Natural killer cell (primary cell): ENCODE results near the gene S1PR2. TPM values are rescaled to one million over a fixed set of nuclear protein-coding genes. Genes with fewer than 3 reads are reported as not detected.

Experiments
- ATAC-seq, 3 donors: fragments of 150-1000 bp in 2 of 3; fragments of 200-7000 bp in 1 of 3; cut with Tn5 transposase; 1 replicate in 1 of 3; 2 replicates in 2 of 3; pipeline ENCODE4 v1.10.0; 2021; ENCODE audit warnings: mild to moderate bottlenecking in 2 of 3, moderate library complexity in 2 of 3
- DNase-seq, 2 donors: peaks; one replicate each; pipeline versions ENCODE4 v3.0.0 to v3.0.0-alpha.2; 2013 to 2021; ENCODE audit warnings: mixed read lengths in 1 of 2
- H3K27ac ChIP-seq: one replicate; pipeline ENCODE4 v1.5.1; 2013; ENCODE audit warnings: mild to moderate bottlenecking, low read length
- H3K27me3 ChIP-seq: one replicate; pipeline ENCODE4 v1.6.1; 2013; ENCODE audit warnings: low read length; ENCODE audit not compliant: control insufficient read depth, insufficient read depth
- H3K36me3 ChIP-seq: one replicate; pipeline ENCODE4 v1.6.1; 2013; ENCODE audit warnings: low read length; ENCODE audit not compliant: control insufficient read depth, insufficient read depth
- H3K4me1 ChIP-seq: one replicate; pipeline ENCODE4 v1.6.1; 2013; ENCODE audit warnings: low read length; ENCODE audit not compliant: control insufficient read depth, insufficient read depth
- H3K4me3 ChIP-seq: one replicate; pipeline ENCODE4 v1.5.1; 2013; ENCODE audit warnings: low read length
- H3K9me3 ChIP-seq: one replicate; pipeline ENCODE4 v1.6.1; 2013; ENCODE audit warnings: low read length; ENCODE audit not compliant: control insufficient read depth, insufficient read depth
- H3K27ac Mint-ChIP-seq, 2 donors: one replicate each; pipeline ENCODE4 v1.8.0; 2022; ENCODE audit warnings: mild to moderate bottlenecking in 2 of 2, mixed read lengths in 2 of 2, moderate library complexity in 1 of 2
- H3K27me3 Mint-ChIP-seq, 2 donors: one replicate each; pipeline ENCODE4 v1.8.0; 2022; ENCODE audit warnings: low read depth in 2 of 2, mixed read lengths in 2 of 2
- H3K36me3 Mint-ChIP-seq: one replicate; pipeline ENCODE4 v1.8.0; 2022; ENCODE audit warnings: mixed read lengths
- H3K4me1 Mint-ChIP-seq, 2 donors: one replicate each; pipeline ENCODE4 v1.8.0; 2022; ENCODE audit warnings: mixed read lengths in 2 of 2
- H3K4me3 Mint-ChIP-seq: one replicate; pipeline ENCODE4 v1.8.0; 2022; ENCODE audit warnings: mild to moderate bottlenecking, moderate library complexity, mixed read lengths
- H3K9me3 Mint-ChIP-seq, 2 donors: one replicate each; pipeline ENCODE4 v1.8.0; 2022; ENCODE audit warnings: mixed read lengths in 2 of 2
- WGBS: methylation state at CpG from one replicate; pipeline ENCODE4 v1.1.7; 2013; ENCODE audit warnings: missing lambda C conversion rate; ENCODE audit not compliant: insufficient coverage; 5-methylcytosine and 5-hydroxymethylcytosine counted together
- intact Hi-C: fragments of 100-400 bp; cut with micrococcal nuclease; formaldehyde crosslinking; loops from one replicate; pipeline ENCODE4 v1.14.2; 2022
- total RNA-seq, 4 donors: library from RNA; stranded (reverse); fragments of 120-200 nt in 1 of 4; gene quantifications; one replicate each; pipeline versions ENCODE4 v1.2.3 to v1.2.4, GENCODE V29; 2013 to 2022
- TF ChIP-seq, protein P1 (sequence below): fragments of 200-600 bp; IDR thresholded peaks from one replicate; pipeline ENCODE4 v1.8.0; 2022; ENCODE audit warnings: antibody characterized with exemption

Gene S1PR2
- total RNA-seq, 3 donors from 2014 or later (not counting 1 experiment from before 2014, with no cell fraction given): 6.8 to 12.6 (median 9.5) TPM

DNA sequence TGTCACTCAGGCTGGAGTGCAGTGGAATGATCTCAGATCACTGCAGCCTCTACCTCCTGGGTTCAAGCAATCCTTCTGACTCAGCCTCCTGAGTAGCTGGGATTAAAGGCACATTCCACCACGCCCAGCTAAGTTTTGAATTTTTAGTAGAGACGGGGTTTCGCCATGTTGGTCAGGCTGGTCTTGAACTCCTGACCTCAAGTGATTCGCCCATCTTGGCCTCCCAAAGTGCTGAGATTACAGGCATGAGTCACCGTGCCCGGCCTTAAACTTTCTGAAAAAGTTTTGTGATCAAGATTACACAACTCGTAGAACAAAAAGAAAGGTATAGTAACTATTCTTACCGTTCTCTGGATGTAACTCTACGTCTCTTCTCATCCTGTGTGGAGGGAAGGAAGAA lies 57.6 kb downstream of the S1PR2 start:
- Mint-ChIP-seq H3K4me1 (peaks cover 0 to 5% of the 10 kb centered on the region in 2 donors), H3K36me3 (peaks cover 13% of the 10 kb centered on the region), H3K27me3 (no peaks in the 10 kb centered on the region), H3K9me3 (no peaks in the 10 kb centered on the region), H3K27ac (no peak overlapping the region), H3K4me3 (no peak overlapping the region)
- ATAC-seq (no peak), DNase-seq (no peak)
- H3K4me1 ChIP-seq: no peaks in the 10 kb centered on the region
- intact Hi-C loops: no loop called here
- no peaks in the 10 kb centered on the region for H3K9me3 ChIP-seq
- TF ChIP-seq, protein P1, sequence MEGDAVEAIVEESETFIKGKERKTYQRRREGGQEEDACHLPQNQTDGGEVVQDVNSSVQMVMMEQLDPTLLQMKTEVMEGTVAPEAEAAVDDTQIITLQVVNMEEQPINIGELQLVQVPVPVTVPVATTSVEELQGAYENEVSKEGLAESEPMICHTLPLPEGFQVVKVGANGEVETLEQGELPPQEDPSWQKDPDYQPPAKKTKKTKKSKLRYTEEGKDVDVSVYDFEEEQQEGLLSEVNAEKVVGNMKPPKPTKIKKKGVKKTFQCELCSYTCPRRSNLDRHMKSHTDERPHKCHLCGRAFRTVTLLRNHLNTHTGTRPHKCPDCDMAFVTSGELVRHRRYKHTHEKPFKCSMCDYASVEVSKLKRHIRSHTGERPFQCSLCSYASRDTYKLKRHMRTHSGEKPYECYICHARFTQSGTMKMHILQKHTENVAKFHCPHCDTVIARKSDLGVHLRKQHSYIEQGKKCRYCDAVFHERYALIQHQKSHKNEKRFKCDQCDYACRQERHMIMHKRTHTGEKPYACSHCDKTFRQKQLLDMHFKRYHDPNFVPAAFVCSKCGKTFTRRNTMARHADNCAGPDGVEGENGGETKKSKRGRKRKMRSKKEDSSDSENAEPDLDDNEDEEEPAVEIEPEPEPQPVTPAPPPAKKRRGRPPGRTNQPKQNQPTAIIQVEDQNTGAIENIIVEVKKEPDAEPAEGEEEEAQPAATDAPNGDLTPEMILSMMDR: no peak
- H3K36me3 ChIP-seq: peaks cover 72% of the 10 kb centered on the region
- H3K27ac ChIP-seq: no peak overlapping the region
- H3K27me3 ChIP-seq: no peaks in the 10 kb centered on the region
- 95% methylated on average over 9 of the region's 9 CpGs for WGBS
- no peak overlapping the region for H3K4me3 ChIP-seq

Other genes with a start within 250 kb of the S1PR2 start
- gene COL5A3, start 220.8 kb downstream of the S1PR2 start, total RNA-seq: 1 to 10 TPM in 1 of 3 donors, under 1 TPM in 2; 0.33 to 6.6 (median 0.63) TPM
- gene RDH8, start 217.8 kb downstream of the S1PR2 start, total RNA-seq: not detected
- gene SHFL, start 145.0 kb downstream of the S1PR2 start, total RNA-seq: 100 to 1,000 TPM; 107 to 111 (median 107) TPM
- 1 to 10 TPM; 2.9 to 5.5 (median 3.3) TPM for gene ANGPTL6, start 128.7 kb downstream of the S1PR2 start, total RNA-seq
- 10 to 100 TPM; 60.0 to 72.2 (median 69.2) TPM for gene PPAN, start 125.0 kb downstream of the S1PR2 start, total RNA-seq
- 10 to 100 TPM; 44.1 to 52.3 (median 51.0) TPM for gene P2RY11, start 119.6 kb downstream of the S1PR2 start, total RNA-seq
- gene EIF3G, start 111.4 kb downstream of the S1PR2 start, total RNA-seq: 100 to 1,000 TPM; 377 to 471 (median 423) TPM
- 100 to 1,000 TPM; 266 to 323 (median 275) TPM for gene DNMT1, start 36.4 kb downstream of the S1PR2 start, total RNA-seq
- gene MRPL4, start 20.9 kb upstream of the S1PR2 start, total RNA-seq: 10 to 100 TPM; 34.5 to 41.6 (median 40.2) TPM
- gene ICAM1, start 39.8 kb upstream of the S1PR2 start, total RNA-seq: 10 to 100 TPM; 33.1 to 73.7 (median 56.5) TPM
- gene ICAM4, start 55.6 kb upstream of the S1PR2 start, total RNA-seq: 1 to 10 TPM; 1.3 to 3.6 (median 3.0) TPM
- gene ICAM5, start 58.6 kb upstream of the S1PR2 start, total RNA-seq: 1 to 10 TPM; 1.1 to 1.6 (median 1.5) TPM
- gene ZGLP1, start 78.5 kb upstream of the S1PR2 start, total RNA-seq: 1 to 10 TPM; 1.4 to 2.2 (median 1.9) TPM
- gene FDX2, start 84.7 kb upstream of the S1PR2 start, total RNA-seq: 1 to 10 TPM; 1.7 to 4.1 (median 4.0) TPM
- gene RAVER1, start 102.2 kb upstream of the S1PR2 start, total RNA-seq: 10 to 100 TPM; 42.5 to 64.3 (median 55.9) TPM
- 100 to 1,000 TPM; 189 to 224 (median 199) TPM for gene ICAM3, start 108.3 kb upstream of the S1PR2 start, total RNA-seq
- gene TYK2, start 149.2 kb upstream of the S1PR2 start, total RNA-seq: 100 to 1,000 TPM; 401 to 469 (median 454) TPM
- 100 to 1,000 TPM; 211 to 242 (median 223) TPM for gene CDC37, start 172.2 kb upstream of the S1PR2 start, total RNA-seq
- gene PDE4A, start 189.2 kb upstream of the S1PR2 start, total RNA-seq: 10 to 100 TPM; 34.2 to 46.2 (median 44.9) TPM